Activated CD4-positive, alpha-beta T cell treated with anti-CD3 and anti-CD28 coated beads, Interleukin-2, amount 50 U/mL, for 48 hours (primary cell): Measurements from ENCODE around the gene EIF4E3.

Experiments used
- DNase-seq, 2 experiments: peaks; one replicate each; pipeline ENCODE4 v3.0.0-alpha.2; 2020

The EIF4E3 gene

GRCh38 chr3:71722693-71723092 lies 2.5 kb downstream of the EIF4E3 start:
- no peak for DNase-seq

GRCh38 chr3:71721651-71722157 lies 3.5 kb downstream of the EIF4E3 start:
- no peak for DNase-seq

- DNase-seq = no peak
Measured at GRCh38 chr3:71721002-71721401, 4.2 kb downstream of the EIF4E3 start.

- DNase-seq = no peak
Measured at GRCh38 chr3:71718072-71718471, 7.1 kb downstream of the EIF4E3 start.

GRCh38 chr3:71714595-71714994 lies 10.6 kb downstream of the EIF4E3 start:
- DNase-seq = no peak

GRCh38 chr3:71713041-71713440 lies 12.2 kb downstream of the EIF4E3 start:
- DNase-seq = no peak

- no peak for DNase-seq
Measured at GRCh38 chr3:71710906-71711494, 14.2 kb downstream of the EIF4E3 start.

DNA sequence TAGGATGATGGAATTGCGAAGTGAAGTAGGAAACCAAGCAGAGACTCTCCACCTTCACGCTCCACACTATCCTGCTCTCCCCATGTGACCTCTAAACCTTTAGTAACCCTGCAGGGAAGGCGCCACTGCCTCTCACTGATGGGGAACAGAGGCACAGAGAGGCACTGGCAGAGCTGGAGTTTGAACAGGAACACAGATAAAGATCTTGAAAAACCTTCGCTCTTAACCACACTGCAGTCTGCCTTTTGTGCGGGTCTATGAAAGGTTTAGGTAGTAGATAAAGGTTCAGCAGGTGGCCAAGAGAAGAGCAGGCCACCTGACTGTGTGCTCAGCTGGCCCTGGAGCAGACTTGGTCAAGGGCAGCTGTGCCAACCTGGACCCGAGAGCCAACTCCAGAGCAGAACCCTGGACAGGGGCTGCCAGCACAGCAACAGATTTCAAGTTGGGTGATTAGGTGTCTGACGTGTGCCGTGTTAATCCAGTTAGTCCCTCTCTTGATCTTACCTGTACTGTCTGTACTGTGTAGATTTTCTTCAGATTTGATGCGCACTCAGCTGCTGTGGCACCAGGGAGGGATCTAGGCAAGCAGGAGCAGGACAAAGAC lies 15.2 kb downstream of the EIF4E3 start:
- DNase-seq = no peak

GRCh38 chr3:71708476-71709105 lies 16.6 kb downstream of the EIF4E3 start:
- no peak for DNase-seq

GRCh38 chr3:71707595-71707994 lies 17.6 kb downstream of the EIF4E3 start:
- DNase-seq = no peak

- no peak for DNase-seq
Measured at GRCh38 chr3:71705681-71706080, 19.5 kb downstream of the EIF4E3 start.

DNA sequence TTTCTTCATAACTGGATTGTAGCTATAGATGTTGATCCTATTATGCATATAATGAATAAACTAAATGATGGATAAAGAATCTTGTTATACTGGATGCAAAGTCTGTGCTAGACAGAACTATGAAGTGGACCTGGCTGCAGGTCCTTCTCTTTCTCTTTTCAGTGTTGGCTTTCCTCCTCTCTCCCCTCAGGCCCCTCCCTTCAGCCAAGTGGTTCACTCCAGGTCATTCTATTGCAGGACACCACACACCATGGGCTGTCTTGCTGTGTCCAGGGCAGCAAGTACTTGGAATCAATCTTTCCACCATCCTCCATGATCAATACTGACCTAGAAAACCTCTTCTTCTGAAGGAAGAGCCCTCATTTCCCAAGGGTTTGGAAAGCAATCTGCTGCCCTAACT lies 20.3 kb downstream of the EIF4E3 start:
- DNase-seq = no peak

DNA sequence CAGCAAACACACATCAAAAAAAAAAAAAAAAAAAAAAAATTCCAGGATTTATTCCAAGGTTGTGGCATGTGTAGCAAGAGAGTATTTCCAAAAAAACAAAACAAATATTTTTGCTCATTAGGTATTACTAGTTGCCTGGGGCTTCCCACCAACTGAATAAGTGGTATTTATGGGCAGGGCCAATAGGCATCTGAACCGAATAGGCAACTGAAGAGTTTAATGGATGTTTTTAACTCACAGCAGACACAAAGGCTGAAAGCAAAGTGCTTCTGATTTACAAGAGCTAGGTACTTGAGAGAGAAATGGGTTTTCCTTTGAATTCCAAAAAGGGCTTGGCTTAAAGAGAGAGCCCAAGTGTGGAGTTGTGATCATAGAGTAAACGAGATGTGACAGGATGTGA lies 21.4 kb downstream of the EIF4E3 start:
- DNase-seq = no peak

DNA sequence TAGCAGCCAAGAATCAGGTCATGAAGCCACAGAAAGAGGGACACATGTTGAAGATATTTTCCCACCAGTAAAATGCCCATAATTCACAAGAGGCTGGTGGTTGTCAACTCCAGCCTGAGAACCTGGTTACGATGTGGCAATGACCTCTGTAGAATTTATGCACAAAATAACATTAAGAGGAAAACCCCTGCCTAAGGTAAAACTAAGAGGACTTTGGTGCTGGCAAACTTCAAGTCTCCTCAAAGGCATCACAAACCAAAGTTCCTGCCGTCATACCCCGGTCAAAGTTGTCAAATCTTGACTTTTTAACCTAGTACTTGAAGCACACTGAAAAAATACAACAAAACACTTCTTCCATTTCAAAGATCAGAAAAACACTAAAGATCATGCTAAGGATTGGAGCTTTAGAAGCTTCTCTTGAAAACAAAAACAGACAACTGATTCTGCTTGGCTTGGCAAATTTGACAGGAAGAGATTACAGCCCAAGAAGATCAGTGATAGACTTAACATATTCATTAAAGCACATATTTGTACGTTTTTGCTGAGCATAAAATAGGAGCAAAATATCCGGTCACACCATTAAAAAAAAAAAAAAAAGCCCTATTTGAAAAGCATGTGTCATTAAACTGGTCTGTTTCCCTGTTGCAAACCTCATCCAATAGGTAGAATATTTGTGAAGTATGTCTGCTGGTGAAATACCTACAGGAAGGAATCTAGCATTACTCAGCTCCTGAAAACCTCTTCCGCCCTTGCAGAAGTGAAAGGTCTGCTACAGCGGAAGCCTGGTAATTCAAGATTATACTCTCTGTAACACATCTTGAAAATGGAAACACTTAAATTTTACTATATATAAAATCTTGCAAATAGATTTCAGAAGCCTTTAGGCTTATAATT lies 22.8 kb downstream of the EIF4E3 start:
- DNase-seq = no peak

DNA sequence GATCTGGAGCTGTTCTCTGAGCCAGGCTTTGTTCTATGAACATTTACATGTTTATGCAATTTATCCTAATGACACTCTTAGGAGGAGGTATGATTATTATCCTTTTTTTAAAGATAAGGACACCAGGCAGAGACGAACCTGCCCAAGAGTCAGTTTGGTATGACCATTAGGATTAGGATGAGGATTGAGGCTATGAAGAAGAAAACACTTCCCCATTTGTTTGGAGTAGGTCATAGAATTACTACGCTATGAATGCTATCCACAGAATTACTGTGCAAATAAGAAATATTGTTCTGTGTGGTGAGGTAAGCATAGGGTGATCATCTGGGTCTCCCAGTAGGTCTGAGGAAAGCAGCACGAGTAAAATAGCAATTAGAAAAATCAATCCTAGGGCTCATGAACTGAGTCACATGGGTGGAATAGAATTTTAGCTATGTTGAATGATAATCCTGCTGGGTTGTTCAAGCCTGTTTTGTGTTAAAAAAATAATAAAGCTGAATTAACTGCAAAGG lies 23.9 kb downstream of the EIF4E3 start:
- no peak for DNase-seq

GRCh38 chr3:71695000-71695482 lies 30.2 kb downstream of the EIF4E3 start:
- DNase-seq = no peak

GRCh38 chr3:71694358-71694999 lies 30.7 kb downstream of the EIF4E3 start:
- DNase-seq = no peak

DNA sequence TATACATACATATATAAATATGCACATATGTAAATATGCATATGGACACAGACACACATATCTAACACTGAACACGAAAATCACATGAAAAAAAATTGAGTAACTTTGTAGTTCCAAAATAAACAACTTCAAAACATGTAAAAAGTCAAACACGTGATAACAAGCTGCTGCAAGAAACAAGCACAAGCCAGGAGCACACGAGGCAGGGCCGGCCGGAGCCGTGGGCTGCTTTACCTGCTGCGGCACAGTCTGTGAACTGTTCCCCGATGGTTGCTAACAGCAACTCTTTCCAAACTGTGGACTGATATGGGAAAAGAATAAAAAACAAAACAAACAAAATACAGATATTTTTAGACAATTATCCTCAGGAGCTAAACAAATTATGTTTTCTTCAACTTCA lies 31.6 kb downstream of the EIF4E3 start:
- no peak for DNase-seq

DNA sequence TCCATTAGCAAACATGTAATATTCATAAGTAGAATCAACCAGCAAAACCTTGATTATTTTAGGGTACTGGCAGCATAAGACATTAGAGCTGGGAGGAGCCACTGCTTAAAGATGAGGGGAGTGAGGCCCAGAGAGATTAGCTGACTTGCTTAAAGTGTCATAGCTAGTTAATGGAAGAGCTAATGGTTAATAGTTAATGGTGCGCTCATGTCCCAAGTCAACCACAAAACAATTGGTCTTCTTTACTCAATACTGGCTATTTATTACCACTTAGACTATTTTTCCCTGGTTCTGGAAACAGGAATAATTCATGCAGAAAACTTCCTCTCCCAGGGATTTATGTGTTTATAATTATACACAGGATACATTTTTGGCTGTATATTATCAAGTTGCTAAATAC lies 33.1 kb downstream of the EIF4E3 start:
- no peak for DNase-seq

- DNase-seq = no peak
Measured at GRCh38 chr3:71690341-71690841, 34.8 kb downstream of the EIF4E3 start.

- no peak for DNase-seq
Measured at GRCh38 chr3:71689291-71689690, 35.9 kb downstream of the EIF4E3 start.

DNA sequence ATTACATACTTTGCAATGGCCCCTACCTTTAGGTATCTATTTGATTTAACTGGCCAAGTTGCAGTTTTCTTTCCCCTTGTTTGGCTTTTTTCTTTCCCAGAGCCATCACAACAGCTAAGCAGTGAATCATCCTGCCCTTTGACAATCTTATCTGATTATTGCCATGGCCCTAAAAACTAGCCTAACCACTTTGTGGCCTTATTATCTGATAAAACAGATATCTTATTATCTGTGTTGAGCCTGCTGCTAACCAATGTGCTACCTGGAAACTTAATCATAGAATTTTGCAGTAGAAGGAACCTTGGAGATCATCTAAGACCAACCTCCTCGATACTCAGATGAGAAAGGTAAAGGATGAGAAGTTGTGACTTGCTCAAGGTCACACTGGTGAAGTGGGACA lies 37.1 kb downstream of the EIF4E3 start:
- no peak for DNase-seq
